Activated T-cell treated with anti-CD3 and anti-CD28 coated beads for 48 hours (primary cell): ENCODE measurements around the gene IER5.

ENCODE experiments used
- DNase-seq: peaks from one replicate; pipeline ENCODE4 v3.0.0-alpha.2; 2020; ENCODE audit warnings: low read depth

The IER5 gene

DNA sequence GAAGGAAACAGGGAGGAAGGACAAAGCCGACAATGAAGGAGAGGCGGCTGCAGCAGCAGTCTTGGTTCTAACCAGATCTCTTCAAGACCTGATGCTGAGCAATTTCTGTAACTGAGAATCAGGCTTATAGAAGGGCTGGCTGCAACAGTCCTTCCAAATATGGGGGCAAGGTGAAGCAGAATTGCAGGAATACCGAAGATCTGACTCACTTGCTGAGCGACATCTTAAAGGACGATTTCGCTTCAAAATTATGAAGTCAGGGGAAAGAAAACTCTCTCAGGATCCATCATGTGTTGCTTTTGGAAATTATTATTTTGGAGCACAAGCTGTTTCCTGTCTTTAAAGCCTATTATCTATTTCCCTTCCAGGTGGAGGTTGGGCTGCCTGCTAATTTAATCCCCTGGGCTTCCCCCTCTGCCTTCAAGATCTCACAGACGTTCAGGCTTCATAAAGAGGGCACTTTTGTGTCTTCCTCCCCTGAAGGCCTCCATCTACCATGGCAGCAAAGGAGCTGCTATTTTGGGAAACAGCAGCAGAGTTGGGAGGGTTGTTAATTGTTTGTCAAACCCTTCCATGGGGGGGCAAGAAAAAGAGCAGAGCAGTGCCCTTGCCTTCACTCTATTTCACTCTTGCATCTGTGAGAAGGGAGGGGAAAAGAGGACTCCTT, 10.8 kb upstream of the IER5 start:
- no peak for DNase-seq

DNA sequence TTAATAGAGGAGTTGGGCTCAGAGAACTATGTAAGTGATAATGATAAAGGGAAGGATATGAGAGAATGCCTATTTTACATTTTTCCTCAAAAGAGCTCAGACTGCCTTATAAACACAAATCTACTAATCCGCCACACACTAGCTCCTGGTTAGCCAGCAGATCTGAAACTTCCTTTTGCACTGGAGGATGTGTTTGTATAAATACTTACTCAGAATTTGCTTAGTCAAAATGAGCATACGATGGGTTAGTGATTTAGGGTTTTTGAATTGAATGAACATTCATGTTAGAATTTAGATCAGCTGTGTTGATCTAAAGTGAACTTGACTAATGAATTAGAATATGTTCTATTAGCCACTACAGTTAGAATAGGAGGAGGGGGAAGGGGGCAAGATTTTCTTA, 9.1 kb upstream of the IER5 start:
- no peak for DNase-seq

DNA sequence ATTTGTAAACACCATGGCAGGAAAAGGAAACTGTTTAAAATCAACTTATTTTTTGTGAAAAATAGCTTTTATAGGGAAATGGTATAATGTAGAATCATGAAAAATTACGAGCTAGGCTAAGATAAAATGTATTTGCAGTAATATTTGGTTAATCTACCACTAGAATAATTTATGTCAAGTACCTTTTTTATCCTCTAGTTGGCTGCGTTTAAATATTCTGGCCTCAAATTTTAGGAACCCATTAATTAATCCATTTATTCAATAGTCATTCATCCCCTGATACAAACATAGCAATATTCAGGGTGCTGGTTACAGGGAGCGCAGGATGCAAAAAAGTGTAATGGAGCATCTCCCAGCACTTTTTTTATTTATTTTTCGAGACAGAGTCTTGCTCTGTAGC, 8.6 kb upstream of the IER5 start:
- no peak for DNase-seq

DNA sequence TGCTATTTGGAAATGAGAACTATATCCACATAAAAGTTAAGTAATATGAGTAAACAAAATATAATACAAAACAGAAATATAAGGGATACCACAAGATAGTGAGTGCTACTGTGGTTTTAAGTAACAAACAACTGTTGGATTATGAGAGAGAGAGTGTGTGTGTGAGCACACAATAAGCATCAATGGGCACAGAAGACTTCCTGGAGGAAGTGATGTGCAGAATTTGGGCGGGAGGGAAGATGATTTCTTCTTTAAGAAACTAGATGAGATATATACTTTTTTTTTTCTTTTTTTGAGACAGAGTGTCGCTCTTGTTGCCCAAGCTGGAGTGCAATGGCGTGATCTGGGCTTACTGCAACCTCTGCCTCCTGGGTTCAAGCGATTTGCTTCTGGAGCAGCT, 7.9 kb upstream of the IER5 start:
- DNase-seq, result no peak

DNA sequence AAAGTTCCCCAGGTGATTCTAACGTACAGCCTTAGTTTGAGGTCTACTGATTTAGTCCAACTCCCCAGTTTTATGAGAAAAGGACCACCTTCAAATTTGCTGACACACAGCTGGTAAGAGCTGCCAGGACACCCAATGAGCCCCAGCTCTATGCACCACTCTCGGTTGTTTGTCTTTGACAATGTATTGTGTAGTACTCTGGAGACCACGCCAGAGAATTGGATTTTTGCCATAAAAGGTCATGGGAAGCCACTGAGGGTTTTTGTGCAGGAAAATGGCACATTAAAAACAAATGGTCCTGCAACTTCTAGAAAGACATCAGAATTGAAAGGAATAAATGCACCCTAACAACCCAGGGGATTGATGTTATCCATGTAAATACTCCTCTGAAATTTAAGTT, 7.1 kb upstream of the IER5 start:
- DNase-seq, result no peak

DNA sequence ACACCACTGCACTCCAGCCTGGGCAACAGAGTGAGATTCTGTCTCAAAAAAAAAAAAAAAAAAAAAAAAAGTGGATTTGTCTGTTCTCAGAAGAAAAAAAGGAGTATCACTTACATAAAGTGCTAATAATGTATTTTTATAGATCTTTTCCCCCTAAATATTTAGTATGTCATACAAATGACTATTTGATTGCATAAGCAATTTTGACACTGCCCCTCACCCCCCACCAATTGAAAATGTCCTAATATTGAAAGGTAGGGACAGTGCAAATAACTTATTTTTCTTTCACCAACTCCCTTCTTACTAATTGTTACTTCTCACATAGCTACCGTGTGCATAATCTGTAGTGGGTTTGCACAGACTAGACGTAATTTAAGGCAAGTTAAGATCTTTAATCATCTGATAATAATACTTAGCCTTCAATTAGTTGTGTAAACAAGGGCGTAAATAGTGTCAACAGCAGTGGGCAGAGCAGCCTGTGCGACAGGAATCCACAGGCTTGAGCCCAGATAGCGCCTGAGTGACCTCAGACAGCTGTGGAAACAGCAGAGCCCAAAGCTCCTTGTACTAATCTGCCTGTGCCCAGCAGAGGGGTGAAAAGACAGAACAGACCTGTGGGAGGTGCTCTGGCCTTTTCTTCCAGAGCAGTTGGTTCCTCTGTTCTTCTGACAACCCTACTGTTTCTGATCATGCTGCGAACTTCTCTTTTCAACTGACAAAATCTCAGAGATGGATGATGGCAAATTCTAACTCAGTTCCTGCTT, 4.5 kb upstream of the IER5 start:
- no peak for DNase-seq

DNA sequence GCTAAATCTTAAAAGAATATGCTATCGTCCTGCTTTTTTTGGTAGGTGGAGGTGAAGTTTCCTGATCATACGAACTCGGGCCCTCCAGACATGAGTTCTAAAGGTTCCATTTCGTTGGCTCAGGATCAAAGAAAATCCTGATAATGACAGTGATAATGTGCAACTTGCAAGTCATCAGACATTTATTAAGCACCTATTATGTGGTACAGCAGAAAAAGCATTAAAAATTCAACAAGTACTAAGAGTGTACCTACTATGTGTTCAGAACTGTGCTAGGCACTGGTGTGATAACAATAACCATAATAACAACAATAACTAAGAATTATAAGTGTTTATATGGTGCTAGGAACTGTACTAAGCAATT, 3.9 kb upstream of the IER5 start:
- no peak for DNase-seq

DNA sequence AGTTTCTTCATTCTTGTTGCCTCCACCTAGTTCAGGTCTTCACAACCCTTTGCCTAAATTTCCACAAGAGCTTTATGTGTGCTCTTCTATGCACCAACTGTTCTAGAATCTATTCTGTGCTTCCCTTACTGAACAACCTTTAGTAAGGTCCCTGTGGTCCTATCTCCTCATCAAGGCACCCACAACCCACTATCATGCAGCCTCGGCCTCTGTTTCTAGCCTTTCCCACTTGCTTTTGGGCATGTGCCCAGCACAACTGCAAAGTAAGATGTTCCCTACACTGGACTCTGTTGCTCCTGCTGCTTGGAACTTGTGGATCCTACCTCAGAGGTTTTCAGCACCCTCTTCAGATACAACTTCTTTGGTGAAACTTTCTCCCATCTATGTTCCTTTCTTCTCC, 2.4 kb upstream of the IER5 start:
- no peak for DNase-seq

DNA sequence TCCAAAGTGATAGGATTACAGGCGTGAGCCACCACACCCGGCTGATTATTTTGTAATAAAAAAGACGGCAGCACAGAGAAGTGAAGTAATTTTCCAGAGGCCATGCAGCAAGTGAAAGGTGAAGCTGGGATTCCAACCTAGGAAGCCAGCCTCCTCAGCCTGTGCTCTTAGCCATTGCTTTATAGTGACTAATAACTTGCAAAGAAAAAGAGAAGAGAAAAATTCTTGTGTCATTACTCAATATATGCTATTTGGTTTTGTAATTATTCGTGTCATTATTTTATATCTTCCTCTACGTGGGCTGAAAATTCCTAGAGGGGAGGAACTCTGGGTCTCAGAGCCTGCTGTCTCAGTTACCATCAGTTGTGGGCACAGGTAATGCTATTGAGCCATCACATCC, 1.6 kb upstream of the IER5 start:
- DNase-seq, result no peak

DNA sequence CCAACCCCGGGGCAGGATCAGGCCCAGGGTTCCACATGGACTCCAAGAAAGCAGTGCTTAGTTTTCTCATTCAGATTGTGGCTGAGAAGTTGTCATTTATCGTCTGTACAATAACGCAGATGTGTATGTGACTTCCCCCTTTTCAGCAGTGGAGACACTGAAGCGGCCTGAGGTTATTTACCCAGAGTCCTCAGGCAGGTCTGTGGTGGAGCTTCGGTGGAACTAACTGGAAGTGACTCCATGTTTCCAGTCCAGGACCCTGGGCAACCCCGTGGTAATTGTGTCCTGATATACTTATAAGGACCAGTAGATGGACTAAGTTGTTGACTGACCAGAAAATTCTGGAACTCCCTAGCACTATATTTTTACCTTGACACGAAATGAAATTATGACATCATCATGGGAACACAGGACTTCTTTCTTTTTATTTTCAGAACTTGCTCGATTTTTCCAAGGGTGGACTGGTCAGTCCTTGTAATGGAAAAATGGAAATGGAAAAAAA, 1.0 kb upstream of the IER5 start:
- DNase-seq, result no peak

DNA sequence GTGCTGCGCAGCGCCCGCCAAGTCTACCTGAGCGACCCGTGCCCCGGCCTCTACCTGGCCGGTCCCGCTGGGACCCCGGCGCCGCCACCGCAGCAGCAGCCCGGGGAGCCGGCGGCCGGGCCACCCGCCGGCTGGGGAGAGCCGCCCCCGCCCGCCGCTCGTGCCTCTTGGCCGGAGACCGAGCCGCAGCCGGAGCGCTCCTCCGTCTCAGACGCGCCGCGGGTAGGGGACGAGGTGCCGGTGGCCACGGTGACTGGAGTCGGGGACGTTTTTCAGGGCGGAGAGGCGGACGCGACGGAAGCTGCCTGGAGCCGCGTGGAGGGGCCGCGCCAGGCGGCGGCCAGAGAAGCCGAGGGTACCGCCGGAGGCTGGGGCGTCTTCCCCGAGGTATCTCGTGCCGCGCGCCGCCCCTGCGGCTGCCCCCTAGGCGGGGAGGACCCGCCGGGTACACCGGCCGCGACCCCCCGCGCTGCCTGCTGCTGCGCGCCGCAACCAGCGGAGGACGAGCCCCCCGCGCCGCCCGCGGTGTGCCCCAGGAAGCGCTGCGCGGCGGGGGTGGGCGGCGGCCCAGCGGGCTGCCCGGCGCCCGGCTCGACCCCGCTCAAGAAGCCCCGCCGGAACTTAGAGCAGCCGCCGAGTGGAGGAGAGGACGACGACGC, 646 bp downstream of the IER5 start:
- peak; percentile 37 for DNase-seq

DNA sequence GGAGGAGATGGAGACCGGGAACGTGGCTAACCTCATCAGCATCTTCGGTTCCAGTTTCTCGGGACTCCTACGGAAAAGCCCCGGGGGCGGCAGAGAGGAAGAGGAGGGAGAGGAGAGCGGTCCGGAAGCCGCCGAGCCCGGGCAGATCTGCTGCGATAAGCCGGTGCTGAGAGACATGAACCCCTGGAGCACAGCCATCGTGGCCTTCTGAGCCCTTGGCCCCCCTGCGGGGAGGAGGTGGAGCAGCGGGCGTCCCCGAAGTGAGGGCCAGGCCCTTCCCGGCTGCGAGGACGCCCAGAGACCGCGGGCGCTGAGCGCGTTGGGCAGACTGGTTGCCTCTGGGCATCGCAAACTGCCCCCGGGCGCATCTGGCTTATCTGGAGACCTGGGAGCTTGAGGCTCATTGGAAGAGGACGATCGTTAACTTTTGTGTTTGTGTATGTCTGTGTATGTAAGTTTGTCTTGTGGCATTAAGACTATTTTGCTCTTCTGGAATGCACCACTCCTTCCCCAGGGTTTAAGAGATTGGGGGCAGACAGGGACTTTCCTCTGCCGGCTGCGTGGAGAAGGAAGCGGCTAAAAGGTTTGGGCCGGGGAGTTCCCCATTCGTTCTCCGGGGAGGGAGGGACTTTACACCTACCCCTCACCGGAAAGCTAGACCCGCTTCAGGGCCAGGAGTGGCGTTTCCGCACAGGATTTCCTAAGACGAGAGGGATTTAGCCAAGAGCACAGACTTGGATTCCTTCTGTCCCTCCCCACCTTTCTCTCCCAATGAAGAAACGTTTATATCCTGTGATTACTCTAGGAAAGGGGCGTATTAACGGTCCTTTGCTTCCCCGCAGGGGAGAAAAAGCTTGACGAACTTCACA, 1.4 kb downstream of the IER5 start:
- DNase-seq, result peak; percentile 59

DNA sequence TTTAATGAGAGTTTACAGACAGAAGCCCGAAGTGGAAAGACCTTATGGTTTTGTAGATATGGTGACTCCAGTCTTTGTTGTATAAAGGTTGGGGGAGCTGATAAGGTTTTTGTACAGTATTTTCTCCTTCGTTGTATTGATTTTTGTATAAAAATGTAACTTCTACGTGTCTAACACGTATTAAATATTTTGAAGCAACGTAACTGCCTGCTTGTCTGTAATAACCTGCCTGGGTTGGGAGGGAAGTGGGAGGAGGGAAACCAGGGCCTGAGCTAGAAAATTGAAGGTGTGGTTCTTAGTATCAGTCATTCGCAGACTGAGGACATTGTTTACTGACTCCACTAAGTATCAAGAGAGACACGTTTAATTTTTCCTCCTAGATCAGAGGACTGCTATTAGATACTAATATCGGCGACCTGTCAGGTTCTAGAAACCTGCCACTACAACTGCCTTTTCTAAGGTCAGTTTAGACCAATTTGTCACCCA, 2.2 kb downstream of the IER5 start:
- DNase-seq, result no peak

DNA sequence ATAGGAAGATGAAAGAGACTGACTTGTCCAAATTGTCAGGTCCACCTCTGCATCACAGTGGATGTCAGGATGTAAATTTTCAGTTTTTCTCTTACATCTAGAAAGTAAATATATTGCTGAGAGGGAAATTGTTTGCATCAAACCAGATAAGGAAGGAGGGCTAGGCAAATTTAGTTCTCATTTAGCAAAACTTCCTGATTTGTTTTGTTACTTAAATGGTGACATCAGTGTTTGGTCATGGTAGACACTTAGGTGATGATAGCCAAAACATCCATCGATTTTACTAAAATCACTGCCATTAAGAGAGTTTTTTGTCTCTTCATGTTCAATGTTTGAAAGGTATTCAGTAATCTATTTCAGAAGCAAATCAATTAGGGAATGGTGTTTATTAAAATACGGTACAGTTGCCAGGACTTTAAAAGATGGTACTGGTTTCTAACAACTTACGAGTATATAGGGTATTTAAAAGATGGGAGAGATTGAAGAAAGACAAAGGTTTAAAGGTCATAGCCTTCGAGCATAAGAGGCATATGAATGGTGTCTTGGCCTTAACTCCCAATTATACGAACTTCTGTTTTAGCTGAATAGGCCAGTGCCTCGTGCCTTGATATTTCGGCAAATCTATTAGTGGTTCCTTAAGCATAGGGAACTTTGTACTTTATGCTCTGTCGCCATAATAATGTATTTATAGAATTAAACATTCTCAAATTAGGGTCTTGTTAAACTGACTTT, 3.0 kb downstream of the IER5 start:
- DNase-seq, result no peak

DNA sequence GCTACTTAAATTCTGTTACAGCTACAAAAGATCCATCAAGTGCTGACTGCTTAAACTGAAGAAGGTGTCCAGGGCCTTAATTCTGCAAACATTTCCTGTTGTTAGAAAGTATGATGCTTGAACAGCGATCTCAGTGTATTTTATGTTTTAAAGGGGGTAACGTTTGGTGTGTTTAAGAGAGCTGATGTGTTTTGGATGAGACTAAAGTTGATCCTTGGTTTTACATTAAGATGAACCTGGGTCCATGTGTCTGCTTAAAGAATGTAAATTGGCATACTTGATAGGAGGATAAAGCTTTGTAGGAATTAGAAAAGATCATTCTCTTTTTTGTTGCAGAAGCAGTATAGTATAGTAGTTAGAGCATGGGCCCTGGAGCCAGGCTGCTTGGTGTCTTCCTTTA, 3.6 kb downstream of the IER5 start:
- DNase-seq, result no peak

DNA sequence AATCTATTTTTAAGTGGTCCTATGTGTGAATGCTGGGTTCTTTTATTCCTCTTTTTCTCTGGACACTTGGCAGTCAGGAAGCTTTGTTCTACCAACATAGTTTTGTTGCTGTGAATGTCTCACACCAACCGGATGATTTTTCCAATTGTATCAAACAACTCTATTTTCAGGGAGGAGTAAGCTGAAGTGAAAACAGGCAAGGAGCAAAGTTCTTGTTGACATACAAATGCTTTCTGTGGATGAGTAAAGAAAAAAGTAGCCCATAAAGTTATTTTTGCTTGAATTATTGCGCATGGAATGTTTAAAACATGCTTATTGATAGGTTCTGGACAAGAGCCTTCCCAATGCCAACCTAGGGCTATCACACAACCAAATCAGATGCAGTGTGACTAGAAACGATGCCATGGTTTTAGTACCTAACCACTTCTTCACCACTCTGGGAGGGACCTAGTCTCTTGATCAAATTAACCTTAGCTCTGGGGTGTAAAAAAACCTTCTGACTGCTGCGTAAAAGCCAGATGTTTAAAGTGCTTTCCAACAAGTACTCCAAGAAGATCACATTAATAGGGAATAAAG, 4.5 kb downstream of the IER5 start:
- no peak for DNase-seq

DNA sequence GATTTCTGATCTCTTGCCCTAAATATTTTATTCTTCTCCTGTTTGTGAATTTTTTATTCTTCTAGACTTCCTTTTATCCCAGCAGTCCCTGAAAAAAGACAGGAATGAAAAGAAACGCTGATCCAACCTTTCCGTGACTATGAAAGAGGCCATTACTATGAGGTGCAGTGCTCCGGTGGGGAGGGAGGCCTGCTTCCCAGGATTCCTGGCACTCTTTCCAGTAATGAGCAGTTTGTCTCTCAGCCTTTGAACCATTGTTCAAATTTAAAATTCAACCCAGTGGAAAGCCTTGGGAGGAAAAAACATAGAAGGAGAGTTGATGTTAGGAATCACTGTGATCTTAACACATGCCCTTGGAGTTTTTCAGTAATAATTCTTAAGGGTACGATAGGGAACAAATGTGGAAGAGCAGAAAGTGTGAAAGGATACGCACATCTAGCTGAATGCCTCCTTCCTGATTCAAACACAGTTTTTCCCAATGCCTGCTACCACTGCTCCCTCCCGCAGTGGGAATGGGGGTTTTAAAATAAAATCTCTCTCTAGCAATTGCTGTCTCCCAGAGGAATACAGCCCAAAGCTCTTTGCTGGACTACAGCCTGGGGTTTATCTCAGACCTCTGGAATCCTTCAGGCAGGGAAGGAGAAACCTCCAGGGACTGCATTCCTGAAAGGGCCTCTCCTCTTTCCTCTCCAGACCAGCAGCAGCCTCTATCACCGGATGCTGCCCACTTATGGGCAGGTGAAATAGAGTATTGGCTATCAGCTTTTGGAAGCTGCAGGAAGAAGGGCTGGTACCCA, 6.1 kb downstream of the IER5 start:
- DNase-seq, result no peak

DNA sequence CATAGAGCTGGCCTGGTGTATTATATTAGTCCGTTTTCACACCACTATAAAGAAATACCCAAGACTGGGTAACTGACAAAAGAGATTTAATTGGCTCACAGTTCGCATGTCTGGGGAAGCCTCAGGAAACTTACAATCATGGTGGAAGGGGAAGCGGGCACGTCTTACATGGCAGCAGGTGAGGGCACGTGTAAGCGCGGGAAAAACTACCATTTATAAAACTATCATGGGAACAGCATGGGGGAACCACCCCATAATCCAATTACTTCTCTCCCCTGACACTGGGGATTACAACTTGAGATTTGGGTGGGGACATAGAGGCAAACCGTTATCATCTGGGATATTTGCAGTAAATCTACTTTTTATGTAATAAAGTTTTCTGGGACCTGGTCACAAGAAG, 6.8 kb downstream of the IER5 start:
- no peak for DNase-seq

DNA sequence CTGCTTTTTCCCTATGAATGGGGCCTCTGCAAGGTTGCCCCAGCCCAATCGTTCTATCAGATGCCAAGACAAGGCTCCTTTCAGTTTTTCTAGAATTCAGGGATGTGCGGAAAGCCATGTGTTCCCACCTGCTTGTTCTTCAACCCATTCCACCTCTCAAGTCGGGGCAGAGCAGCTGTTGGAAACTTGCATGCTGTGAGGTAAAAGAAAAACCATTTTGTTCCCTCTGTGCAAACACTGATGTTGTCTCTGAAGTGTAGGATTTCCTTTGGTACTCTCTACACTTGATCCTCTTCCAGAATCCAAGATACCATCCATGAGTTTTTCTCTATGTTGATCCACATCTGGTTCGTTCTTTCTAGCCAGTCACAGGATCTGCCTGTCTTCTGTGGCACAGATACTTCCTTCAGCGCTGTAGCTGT, 7.3 kb downstream of the IER5 start:
- no peak for DNase-seq

DNA sequence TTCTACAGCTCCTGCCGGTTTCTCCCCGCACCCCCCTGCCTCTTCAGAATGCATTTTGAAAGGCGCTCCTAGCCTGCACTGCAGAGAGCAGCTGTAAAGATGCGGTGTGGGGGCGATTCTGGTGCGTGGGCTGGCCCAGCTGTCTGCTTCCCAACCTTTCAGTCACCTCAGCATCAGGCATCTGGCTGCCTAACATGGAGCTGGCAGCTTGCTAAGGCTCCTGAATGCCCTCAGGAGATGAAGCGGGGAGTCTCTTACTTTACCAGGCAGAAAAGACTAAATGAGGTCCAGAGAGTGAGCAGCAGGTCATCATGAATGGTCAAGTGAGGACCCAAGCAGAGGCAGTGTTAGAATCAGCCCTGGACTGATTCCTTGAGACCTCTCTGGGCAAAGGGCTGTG, 8.7 kb downstream of the IER5 start:
- no peak for DNase-seq
